ENCODE data around the gene OGFOD3.
A peak's percentile ranks its signal among the peaks of the same experiment; 100 is the strongest.
"Not testable (repeated sequence)": the region's sequence is repeated elsewhere in the genome, so short reads cannot be mapped to it uniquely, and the experiment has no call there.

The OGFOD3 gene

DNA sequence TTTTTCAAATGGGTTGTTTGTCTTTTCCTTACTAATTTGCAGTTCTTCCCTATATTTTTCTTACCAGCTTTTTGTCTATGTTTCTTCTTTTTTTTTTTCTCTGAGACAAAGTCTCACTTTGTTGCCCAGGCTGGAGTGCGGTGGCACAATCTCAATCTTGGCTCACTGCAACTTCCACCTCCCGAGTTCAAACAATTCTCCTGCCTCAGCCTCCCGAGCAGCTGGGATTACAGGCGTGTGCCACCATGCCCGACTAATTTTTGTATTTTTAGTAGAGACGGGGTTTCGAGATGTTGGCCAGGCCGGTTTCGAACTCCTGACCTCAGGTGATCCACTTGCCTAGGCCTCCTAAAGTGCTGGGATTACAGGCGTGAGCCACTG, 45.3 kb downstream of the OGFOD3 start:
- not testable (repeated sequence) for DNase-seq

DNA sequence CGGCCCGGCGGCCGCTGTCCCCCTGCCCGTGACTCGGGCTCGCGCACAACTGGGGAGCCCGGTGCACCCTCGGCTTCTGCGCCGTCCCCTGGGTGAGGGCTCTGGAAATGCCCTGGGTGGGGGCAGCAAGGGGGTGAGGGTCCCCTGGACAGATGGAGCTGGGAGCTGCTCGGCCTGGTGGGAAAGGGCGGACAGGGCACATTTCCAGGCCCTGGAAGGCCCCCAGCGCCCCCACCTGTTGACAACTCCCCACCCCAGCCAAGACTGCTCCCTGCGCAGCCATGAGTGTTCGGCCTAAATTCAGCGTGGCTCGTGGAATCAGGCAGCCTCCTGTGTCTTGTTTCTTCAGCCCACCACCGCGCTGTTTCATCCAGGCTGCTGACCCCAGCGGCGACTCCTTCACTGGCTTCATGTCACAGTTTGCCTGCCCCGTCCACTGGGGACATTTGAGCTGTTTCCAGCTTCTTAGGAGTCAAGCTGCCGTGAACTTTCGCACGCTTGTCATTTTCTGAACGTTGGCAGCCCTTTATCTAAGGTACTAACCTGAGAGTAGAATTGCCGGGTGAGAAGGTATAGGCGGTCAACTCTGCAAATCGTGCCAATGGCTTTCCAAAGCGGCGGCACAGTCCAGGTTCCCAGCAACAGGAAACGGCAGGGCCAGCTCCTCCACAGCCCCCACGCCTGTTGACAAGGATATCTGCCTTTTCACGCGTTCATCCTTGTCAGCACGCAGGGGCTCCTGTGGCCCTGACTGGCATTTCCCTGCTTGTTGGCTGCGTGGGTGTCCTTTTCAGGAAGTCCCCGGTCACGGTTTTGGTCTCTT, 45.9 kb downstream of the OGFOD3 start:
- no peak for DNase-seq
- ATAC-seq = no peak

More for the DNA sequence above, 45.3 kb downstream of the OGFOD3 start:
- ATAC-seq = not testable (repeated sequence)

DNA sequence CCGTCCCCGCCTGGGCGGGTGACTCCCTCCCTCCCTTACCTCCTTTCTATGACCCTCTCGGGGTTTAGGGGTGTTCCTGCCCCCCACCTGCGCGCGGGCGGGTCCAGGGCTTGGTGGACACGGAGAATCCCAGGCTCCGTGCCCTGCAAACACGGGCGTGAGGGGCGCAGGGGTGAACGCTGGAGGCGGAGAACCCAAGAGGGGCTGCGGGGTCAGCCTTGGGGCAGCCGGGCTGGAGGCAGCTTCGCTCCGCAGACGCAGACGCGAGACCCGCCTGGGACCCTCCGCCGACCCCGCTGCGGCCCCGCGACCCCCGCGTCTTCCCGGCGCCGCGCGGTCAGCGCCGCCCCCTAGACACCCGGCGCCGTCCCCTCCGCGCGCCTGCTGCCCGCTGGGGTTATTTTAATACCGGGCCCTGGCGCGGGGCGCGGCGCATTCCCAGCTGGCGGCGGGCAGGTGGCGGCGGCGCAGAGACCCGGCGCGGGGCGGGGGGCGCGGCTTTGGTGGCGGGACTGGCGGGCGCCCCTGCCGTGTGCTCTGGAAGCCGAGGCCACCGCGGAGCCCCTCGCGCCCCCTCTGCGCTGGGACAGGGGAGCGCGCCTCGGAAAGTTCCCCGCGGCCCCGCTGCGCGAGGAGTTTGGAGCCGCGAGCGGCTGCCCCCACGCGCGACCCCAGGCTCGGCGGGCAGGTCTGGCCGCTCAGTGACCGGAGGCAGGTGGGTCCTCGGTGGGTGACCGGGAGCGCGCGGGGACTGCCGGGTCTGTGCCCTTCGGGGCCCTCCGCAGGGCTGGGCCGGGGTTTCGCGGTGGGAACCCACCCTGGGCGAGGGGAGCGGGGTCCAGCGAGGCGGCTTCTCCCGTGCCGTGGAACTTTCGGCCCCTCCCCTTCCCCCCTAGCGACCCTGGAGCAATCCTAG, 46.8 kb downstream of the OGFOD3 start, which contains the start of gene UTS2R:
TSS of gene UTS2R (plus strand) at position 433 of the 916 bp plus-strand sequence. CDS start 2,560 bp downstream, outside the sequence.
- DNase-seq = no peak

DNA sequence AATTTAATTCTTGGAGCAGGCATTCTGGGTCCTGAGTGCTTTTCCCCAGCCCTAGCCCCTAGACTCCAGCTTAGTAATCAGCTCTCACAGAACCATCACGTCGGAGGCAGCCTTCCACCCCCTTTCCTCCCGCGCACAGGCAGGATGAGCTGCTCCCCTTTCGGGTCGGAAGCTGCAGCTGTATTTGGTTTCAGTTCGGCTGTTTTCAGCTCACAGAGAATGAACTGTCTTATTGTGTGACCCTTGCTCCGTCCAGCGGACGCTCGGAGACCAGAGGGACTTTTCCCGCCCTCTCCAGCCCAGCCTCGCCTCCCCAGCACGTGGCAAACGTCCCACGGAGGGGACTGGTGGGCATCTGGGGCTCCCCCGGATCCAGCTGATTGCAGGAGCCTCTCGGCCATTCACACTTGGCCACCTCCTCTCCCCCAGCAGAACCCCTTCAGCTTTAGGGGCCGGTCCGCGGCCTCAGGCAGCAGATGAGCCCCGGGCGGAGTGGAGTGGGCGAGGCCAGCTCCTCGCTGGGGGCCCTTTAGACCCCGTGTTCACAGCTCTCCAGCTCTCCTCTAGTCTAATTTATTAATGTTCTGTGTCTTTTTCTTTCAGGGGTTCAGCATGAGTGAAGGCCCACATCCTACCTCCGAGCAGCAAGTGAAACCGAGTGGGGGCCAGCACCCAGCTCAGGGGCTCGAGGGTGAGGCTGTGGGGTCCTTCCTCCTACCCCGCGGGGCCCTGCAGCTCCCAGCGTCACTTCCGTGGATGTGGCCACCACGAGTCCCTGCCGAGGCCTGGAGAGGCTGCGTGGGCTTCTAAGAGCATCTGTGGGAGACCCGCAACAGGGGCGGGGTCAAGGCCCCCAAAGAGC, 47.7 kb downstream of the OGFOD3 start:
- ATAC-seq (no peak), DNase-seq (no peak)

More for the DNA sequence above, 46.8 kb downstream of the OGFOD3 start, which contains the start of gene UTS2R:
- ATAC-seq = no peak

DNA sequence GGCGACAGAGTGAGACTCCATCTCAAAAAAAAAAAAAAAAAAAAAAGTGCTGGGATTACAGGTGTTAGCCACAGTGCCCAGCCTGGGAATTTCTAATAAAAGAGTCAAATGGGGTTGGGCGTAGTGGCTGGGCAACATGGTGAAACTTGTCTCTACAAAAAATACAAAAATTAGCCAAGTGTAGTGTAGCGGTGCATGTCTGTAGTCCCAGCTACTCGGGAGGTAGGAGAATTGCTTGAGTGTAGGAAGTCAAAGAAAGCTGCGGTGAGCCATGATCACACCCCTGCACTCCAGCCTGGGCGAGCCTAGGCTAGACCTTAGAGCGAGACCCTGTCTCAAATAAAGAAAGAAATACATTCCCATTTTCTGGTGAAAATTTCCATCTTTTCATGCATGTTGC, 49.2 kb downstream of the OGFOD3 start:
- ATAC-seq = no peak
- no peak for DNase-seq

DNA sequence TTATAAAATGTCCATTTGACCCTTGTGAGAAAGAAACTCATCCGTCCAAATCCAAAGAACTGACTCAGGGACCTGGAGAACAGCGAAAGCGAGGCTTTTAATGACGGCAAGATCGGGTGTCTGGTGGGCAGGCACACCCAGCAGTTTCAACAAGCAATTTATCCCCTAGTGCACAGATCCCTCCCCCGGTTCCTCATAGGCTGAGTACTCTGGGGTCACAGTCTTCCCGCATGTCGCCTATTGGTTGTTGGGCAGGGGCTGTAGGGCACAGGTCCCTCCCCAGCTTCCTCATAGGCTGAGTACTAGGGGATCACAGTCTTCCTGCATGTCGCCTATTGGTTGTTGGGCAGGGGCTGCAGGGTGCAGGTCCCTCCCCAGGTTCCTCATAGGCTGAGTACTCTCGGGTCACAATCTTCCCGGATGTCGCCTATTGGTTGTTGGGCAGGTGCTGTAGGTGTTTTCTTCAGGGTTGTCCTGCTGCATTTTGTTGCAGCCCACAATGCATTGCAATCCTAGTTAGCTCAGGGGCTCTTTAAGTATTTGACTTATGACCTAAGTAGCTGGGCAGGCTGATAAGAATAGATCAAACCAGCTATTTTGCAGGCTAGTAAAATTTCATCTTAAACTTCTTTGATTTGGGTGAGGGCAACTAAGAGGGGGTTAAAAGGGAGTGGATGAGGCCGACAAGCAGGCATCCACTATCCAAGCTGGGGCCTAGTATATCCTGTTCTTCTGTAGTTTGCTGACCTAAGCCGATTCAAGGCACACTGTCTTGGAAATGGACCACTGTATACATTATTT, 50.5 kb downstream of the OGFOD3 start:
- DNase-seq (no peak), ATAC-seq (peak; percentile 64)

DNA sequence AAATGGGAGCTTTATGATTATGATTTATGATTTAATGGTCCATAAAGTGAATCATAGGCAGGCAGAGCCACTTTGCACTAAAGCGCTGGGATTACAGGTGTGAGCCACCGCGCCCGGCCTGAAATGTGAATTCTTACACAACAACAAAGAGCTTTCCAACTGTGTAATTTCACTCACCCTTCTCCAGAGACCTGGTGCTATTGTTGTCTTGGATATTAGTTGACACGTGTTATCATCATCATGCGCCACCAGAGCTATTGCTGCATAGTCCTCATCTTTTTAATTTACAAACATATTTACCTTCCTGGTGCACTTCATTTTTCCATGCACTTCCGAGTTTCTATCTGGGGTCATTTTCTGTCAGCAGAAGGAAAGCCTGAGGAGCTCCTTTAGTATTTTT, 51.6 kb downstream of the OGFOD3 start:
- DNase-seq (no peak), ATAC-seq (no peak)

DNA sequence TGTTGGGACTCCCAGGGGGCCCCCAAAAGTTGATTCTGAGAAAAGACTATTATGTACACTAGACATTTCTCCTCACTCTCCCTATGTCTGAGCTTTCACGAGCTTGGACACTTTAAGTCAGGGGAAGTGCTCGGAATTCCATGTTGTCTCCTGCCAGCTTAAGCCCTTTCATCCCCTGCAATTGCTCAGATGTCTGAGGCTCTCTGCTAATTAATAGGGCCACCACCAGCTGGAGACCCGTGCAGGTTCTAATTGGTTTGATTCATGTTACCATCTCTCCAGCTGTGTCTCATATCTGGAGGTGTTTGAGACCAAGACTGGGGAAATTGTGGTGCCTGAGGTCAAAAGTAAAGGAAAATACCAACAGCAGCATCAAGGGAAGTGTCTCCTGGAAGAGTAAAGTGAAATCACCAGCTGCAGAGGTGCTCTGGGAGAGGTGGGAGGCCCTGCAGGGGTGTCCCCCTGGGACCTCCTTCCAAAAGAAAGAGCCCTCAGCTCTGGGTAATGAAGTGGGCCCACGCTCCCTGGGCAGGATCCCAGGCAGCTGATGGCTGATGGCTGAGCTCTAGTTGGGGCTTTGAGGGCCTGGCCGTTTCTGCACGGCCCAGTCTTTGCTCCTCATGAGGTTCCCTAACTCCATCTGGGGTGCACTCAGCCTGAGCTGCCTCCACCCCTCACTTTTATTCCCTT, 52.6 kb downstream of the OGFOD3 start:
- DNase-seq (no peak), ATAC-seq (no peak)

DNA sequence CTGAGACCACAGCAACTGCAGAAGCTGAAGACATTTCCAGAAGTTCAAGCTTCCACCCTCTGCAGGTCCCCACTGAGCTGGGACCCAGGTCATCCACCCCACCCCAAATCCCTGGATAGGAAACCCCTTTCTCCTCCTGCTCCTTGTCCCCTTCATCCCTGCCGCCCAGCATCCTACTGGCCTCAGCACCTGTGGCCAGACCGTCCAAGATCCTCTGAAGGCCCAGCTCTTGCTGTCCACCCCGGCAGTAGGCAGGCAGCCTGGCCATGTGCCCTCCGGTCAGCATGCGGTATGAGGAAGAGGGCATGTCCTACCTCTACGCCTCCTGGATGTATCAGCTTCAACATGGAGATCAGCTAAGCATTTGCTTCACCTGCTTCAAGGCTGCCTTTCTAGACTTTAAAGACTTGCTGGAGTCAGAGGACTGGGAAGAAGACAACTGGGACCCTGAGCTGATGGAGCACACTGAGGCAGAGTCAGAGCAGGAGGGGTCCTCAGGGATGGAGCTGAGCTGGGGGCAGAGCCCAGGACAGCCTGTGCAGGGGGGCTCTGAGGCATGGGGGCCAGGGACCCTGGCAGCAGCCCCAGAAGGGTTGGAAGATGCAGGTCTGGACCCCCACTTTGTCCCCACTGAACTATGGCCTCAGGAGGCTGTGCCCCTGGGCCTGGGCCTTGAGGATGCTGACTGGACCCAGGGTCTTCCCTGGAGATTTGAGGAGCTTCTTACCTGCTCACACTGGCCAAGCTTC, 56.3 kb downstream of the OGFOD3 start:
- no peak for ATAC-seq
- no peak for DNase-seq

DNA sequence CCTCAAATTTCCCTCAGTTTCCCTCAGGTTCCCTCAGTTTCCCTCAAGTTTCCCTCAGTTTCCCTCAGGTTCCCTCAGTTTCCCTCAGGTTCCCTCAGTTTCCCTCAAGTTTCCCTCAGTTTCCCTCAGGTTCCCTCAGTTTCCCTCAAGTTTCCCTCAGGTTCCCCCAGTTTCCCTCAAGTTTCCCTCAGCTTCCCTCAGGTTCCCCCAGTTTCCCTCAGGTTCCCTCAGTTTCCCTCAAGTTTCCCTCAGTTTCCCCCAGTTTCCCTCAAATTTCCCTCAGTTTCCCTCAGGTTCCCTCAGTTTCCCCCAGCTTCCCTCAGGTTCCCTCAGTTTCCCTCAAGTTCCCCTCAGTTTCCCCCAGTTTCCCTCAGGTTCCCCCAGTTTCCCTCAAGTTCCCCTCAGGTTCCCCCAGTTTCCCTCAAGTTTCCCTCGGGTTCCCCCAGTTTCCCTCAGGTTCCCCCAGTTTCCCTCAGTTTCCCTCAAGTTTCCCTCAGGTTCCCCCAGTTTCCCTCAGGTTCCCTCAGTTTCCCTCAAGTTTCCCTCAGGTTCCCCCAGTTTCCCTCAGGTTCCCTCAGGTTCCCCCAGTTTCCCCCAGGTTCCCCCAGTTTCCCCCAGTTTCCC, 58.8 kb downstream of the OGFOD3 start:
- not testable (repeated sequence) for DNase-seq, ATAC-seq

DNA sequence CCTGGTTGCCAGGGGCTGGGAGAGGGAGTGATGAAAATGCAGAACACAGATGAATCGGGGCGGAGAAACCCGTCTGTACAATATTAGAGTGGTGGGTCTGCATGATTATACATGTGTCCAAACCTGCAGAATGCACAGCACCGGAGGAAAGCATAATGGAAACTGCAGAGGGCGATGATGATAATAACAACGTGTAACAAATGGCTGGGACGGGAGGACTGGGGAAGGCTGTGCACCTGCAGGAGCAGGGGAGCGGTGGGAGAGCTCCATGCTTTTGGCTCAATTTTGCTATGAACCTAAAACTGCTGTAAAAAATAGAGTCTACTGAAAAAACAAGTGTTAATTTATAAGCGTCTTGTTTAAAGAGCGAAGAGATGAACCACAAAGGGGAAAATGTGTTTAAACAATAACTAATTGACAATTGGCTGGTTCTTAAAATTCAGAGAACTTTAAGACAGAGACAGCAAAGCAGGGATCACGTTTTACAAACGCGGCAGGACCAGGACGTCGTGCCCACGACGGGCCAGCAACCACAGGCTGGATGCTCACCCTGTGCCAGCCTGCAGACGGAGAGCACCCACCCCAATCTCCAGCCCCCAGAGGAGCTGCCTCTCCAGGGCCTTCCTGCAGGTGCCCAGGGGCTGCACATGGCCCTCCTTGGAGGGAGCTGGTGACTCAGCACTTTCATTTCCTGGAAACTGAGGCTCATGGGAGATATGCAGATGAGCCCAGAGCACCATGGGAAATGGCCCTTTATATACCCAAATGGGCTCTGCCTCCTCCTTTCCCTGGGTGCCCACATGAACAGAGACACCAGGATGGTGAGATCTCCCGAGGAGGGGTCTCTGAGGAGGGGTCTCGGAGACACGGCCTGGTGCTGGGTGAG, 59.7 kb downstream of the OGFOD3 start, which contains the start of gene TEX19:
TSS of gene TEX19 (plus strand) at position 783 of the 886 bp plus-strand sequence. CDS start 2,904 bp downstream, outside the sequence.
- DNase-seq (peak; percentile 32), ATAC-seq (peak; percentile 30)

DNA sequence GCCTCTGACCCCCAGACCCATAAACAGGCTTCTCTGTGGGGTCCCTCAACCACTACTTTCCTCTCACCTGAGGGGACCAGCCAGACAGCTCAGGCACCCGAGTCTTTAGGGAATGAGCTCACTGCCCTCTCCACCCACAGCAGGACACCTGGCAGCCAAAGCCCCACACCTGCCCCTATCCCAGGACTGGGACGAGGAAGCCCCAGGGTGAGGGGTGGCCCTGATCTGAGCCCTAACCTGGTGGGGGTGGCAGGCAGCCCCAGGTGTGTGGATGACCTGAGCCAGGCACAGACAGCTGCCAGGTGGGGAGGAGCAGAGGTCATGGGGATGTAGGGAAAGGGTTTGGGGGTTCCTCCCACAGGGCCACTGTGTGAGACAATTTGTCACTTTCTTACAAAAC, 61.0 kb downstream of the OGFOD3 start:
- ATAC-seq (no peak), DNase-seq (no peak)

DNA sequence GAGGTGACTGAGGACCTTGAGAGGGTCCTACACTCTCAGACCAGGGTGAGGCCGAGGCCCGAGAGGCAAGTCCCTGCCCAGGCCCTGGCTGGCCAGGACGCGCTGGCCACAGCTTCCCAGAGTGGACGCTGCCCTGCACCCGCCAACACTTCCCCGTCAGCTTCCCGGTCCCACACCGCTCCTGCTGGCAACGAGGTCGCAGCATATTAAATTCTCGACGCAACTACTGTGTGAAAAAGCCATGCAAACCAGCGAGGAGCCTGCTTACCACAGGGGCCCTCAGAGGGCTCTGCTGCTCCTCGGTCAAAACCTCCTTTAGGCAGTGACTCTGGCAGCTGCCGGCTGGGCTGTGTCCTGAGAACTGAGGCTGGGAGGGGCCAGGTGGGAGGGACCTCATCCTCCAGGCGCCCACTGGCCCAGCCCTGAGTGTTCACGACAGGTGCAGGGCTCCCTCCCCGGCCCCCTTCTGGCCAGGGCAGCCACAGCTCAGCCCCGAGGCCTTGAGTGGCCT, 61.5 kb downstream of the OGFOD3 start:
- DNase-seq = no peak
- no peak for ATAC-seq

DNA sequence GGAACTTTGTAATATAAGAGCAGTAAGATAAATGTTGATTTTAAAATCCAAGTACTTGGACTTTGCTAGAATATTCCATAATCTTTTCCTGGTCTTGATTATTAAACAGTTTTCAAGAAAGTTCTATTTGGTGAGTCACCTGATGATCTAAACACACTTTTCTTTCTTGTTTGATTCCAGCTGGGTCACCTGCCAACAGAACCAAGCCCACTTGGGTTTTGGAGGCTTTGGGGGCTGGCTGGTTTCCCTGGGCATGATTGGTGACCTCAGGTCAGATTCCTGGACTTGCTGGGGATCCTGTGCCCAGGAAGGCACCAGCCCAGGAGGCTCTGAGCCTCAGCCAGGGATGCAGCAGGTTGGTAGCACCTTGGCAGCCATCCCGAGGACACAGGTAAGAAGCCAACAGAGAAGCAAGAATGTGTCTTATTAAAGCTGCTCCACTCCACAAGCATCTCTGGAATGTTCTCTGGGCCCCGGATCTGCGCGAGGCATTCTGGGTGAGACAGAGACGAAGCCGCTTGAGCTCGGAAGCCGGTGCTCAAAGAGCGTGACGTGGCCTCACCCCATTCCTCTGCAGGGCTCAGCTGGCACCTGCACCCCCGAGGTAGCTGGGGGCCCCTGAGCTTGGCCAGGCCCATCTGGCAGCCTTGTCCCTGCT, 62.5 kb downstream of the OGFOD3 start:
- ATAC-seq = no peak
- no peak for DNase-seq

DNA sequence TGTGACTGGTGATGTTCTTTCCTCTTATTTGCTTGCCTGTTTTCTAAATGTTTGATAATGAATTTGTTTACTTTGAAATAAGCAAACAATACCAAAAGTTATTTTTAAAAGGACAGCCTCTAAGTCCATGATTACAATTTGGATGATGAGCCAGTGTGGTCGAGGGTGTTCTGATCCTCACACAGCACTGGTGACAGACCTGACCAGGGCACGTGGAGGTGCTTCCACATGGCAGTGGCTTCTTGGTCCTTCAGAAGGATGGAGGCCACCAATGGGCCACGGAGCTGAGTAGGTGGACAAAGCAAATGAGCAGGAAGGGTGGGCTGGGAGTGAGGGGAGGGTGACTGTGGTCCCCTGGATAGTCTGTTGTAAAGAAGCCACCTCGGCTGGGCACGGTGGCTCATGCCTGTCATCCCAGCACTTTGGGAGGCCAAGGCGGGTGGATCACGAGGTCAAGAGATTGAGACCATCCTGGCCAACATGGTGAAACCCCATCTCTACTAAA, 63.5 kb downstream of the OGFOD3 start:
- DNase-seq = no peak
- no peak for ATAC-seq

DNA sequence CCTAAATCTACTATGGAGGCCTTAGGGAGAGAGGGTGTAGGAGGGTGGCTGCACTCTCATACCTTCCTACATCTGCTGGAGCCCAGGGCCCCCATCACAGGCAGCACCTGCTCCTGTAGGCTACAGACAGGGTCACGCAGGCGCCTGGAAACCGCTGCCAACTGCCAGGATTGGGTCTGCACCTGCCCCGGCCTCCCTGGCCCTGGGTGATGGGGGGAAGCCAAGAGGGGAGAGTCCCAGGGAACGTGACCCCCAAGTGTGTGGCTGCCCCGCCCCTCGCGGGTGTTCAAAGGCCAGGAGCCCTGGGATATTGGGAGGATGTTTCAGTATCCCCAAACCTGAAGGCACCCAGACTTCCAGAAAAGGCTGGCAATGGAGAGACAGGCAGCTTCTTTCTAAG, 64.9 kb downstream of the OGFOD3 start:
- DNase-seq (no peak), ATAC-seq (no peak)

Data from stimulated activated naive CD8-positive, alpha-beta T cell treated with anti-CD3 and anti-CD28 coated beads, Interleukin-15, Interleukin-2, amounts not matched to agents 100 U/mL and 50 U/mL, for 24 hours (primary cell).